ENCODE measurements around the gene APBA1. TPM values are rescaled to one million over a fixed set of nuclear protein-coding genes. Genes with fewer than 3 reads are reported as not detected.

The APBA1 gene
- total RNA-seq, 4 donors from 2014 or later: 3.6 to 11.7 (median 8.0) TPM

DNA sequence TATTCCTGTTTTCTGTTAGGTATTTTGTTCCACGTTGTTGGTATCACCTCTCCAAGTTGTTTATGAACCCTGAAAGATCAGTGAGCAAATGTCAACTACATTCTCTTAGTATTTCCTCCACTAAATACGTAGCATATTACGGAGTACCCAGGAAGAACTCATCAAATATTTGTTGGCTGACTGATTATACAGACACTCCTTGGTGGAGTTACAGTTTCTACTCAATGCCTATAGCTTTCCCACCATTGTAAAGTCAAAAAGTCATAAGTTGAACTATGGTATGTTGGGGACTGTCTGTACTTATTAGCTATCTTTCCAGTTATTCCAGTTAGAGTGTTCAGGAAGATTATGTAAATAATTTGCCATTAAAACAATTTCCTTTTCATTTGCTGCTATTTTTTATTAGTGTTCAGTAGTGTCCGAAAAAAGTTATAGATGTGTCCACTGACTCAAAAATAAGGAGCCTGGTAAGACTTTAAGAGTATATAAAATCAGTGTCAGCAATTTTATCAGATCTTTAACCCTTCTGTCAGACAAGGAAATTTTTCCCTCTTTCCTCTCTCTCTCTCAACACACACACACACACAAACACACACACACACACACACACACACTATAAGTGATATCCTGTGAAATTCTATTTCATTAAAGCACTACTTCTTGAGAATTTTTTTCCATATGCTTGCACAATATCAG is 6.8 kb upstream of the APBA1 start:
- intact Hi-C loops (cut with DNase I; ENCODE audit: low total_unique reads): no loop called here
- H3K4me3 ChIP-seq: no peak overlapping the region
- H3K4me1 ChIP-seq: no peaks in the 10 kb centered on the region
- H3K9me3 ChIP-seq: no peaks in the 10 kb centered on the region
- TF ChIP-seq CTCF (IDR thresholded peaks at IDR 0.05) (no peak), POLR2A (IDR thresholded peaks at IDR 0.05) (no peak)
- H3K27ac ChIP-seq: no peak overlapping the region
- no peaks in the 10 kb centered on the region for H3K27me3 ChIP-seq
- no peak for DNase-seq
- no peaks in the 10 kb centered on the region for H3K36me3 ChIP-seq

DNA sequence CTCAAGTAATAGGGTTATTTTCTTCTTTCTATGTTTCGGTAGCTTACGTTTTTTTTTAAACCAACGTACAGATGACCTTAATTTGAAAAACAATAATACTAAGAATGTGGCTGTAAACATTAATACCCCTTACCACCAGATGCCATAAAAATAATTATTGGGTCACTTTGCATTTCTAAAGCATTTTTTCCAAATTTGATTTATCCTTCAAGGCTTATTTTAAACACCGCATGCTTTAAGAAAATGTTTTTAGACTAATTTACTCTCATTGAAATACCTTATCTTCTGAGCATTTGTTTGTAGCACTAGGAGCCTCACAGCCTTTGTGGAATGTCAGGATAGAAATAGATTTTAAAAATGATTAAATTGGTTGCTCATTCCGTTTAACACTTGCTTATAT is 5.8 kb upstream of the APBA1 start:
- TF ChIP-seq CTCF (IDR thresholded peaks at IDR 0.05) (no peak), POLR2A (IDR thresholded peaks at IDR 0.05) (no peak)
- Histone ChIP-seq H3K36me3 (no peaks in the 10 kb centered on the region), H3K9me3 (no peaks in the 10 kb centered on the region), H3K4me3 (no peak overlapping the region), H3K27ac (no peak overlapping the region), H3K4me1 (no peaks in the 10 kb centered on the region), H3K27me3 (no peaks in the 10 kb centered on the region)
- DNase-seq: no peak
- intact Hi-C loops (cut with DNase I; ENCODE audit: low total_unique reads): no loop called here

DNA sequence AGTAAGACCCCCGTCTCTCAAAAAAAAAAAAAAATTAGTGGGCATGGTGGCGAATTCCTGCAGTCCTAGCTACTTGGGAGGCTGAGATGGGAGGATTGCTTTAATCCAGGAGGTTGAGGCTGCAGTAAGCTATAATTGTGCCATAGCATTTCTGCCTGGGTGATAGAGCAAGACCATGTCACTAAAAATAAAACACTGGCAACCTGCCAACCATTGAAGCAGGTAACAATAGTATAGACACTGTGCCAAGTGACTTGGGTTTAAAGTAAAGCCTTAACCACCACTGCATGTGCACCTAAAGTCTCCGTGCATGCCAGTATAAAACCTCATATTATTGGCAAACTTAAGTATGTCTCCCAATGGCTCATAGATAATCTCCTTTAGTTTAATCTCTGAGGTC is 3.4 kb upstream of the APBA1 start:
- no peak for TF ChIP-seq CTCF (IDR thresholded peaks at IDR 0.05)
- no peak for TF ChIP-seq POLR2A (IDR thresholded peaks at IDR 0.05)
- no peak for DNase-seq
- Histone ChIP-seq H3K4me3 (no peak overlapping the region), H3K27ac (no peak overlapping the region), H3K27me3 (no peaks in the 10 kb centered on the region), H3K9me3 (no peaks in the 10 kb centered on the region), H3K36me3 (no peaks in the 10 kb centered on the region), H3K4me1 (no peaks in the 10 kb centered on the region)
- intact Hi-C loops (cut with DNase I; ENCODE audit: low total_unique reads): no loop called here

DNA sequence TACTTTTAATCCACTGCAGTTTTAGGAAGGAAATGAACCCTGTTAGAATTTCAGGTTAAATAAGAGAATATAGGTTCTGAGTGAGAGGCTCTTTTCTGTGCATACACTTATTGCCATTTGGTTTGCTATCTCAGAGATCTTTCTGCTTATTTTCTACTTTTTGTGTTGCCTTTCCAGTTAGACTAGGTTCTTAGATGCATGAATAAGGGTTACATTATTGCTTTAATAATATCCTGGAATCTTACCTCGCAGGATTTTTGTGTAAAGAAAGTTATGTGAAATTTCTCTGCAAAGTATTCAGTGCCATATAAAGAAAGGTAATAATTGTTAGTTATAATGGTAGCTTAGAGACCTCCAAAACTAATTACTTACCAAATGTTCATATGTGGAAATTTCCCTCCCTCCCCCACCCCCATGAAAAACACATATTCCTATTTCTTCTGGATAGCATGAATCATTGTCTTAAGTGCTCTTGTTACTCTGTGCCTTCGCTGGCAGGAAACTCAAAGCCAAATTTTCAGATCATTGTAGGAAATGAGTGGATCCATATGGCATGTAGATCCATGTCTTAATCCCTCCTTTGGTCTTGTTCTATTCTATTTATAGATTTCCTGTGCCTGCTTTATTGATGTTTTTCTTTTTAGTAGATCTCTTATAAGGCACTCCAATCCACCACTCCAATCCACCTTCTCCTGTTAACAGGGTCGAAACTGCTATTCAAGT is 2.7 kb upstream of the APBA1 start:
- H3K9me3 ChIP-seq: no peaks in the 10 kb centered on the region
- H3K36me3 ChIP-seq: no peaks in the 10 kb centered on the region
- no peak overlapping the region for H3K4me3 ChIP-seq
- no peaks in the 10 kb centered on the region for H3K27me3 ChIP-seq
- H3K4me1 ChIP-seq: no peaks in the 10 kb centered on the region
- no peak for DNase-seq
- TF ChIP-seq CTCF (IDR thresholded peaks at IDR 0.05) (no peak), POLR2A (IDR thresholded peaks at IDR 0.05) (no peak)
- intact Hi-C loops (cut with DNase I; ENCODE audit: low total_unique reads): no loop called here
- H3K27ac ChIP-seq: no peak overlapping the region

- TF ChIP-seq POLR2A (IDR thresholded peaks at IDR 0.05) (no peak), CTCF (IDR thresholded peaks at IDR 0.05) (no peak)
- DNase-seq: no peak
- no peak overlapping the region for H3K4me3 ChIP-seq
- H3K27ac ChIP-seq: no peak overlapping the region
- no peaks in the 10 kb centered on the region for H3K36me3 ChIP-seq
- H3K27me3 ChIP-seq: no peaks in the 10 kb centered on the region
- no peaks in the 10 kb centered on the region for H3K9me3 ChIP-seq
- no peaks in the 10 kb centered on the region for H3K4me1 ChIP-seq
- intact Hi-C loops (cut with DNase I; ENCODE audit: low total_unique reads): no loop called here
These were observed 2.0 kb upstream of the APBA1 start for GRCh38 chr9:69674112-69674685.
